ENCODE results near the gene DPP8.

DNA sequence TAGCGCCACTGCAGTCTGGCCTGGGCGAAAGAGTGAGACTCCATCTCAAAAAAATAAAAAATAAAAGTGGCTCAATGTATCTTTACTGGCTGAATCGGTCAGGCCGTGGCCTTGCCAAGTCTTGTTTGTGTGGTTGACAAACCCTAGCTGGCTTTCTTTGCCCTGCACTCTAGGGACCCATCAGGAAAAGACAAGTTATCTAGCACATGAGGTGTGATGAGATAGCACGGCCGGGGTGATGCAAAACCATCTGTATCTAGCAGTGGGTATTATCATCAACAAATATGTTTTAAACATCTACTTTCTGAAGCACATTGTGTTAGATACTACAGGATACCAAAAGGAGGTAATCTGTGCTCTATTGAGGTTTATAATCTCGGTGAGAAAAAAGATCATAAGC is 3.9 kb upstream of the DPP8 start:
- TF ChIP-seq, protein P1, sequence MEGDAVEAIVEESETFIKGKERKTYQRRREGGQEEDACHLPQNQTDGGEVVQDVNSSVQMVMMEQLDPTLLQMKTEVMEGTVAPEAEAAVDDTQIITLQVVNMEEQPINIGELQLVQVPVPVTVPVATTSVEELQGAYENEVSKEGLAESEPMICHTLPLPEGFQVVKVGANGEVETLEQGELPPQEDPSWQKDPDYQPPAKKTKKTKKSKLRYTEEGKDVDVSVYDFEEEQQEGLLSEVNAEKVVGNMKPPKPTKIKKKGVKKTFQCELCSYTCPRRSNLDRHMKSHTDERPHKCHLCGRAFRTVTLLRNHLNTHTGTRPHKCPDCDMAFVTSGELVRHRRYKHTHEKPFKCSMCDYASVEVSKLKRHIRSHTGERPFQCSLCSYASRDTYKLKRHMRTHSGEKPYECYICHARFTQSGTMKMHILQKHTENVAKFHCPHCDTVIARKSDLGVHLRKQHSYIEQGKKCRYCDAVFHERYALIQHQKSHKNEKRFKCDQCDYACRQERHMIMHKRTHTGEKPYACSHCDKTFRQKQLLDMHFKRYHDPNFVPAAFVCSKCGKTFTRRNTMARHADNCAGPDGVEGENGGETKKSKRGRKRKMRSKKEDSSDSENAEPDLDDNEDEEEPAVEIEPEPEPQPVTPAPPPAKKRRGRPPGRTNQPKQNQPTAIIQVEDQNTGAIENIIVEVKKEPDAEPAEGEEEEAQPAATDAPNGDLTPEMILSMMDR (IDR thresholded peaks at IDR 0.05; ENCODE audit: low read depth, low read length) = no peak
- no peak for TF ChIP-seq EZH2phosphoT487 (IDR thresholded peaks at IDR 0.05; ENCODE audit: low read depth)
